Activated CD4-positive, alpha-beta memory T cell treated with anti-CD3 and anti-CD28 coated beads, Interleukin-2, amount 10 ng/mL, durations not matched to agents 7 days and 5 days (primary cell): ENCODE data around the gene TMED7. TPM values are rescaled to one million over a fixed set of nuclear protein-coding genes. Genes with fewer than 3 reads are reported as not detected.

Experiments
- CTCF ChIA-PET: fragments of 350-600 bp; sonication (Branson Sonifier 250); formaldehyde crosslinking; loops from one replicate; lab custom pipeline; 2021; ENCODE audit warnings: antibody characterized with exemption, inconsistent platforms; lab: Charles Lee
- POLR2A ChIA-PET: fragments of 350-600 bp; sonication (Branson Sonifier 250); formaldehyde crosslinking; loops from one replicate; lab custom pipeline; 2021; ENCODE audit warnings: antibody characterized with exemption; lab: Charles Lee
- DNase-seq: peaks from one replicate; pipeline ENCODE4 v3.0.0-alpha.2; 2020
- H3K27ac Mint-ChIP-seq: one replicate; pipeline ENCODE4 v1.8.0; 2021; ENCODE audit warnings: mild to moderate bottlenecking, mixed read lengths
- H3K27me3 Mint-ChIP-seq: one replicate; pipeline ENCODE4 v1.8.0; 2021; ENCODE audit warnings: mixed read lengths
- H3K36me3 Mint-ChIP-seq: one replicate; pipeline ENCODE4 v1.8.0; 2021; ENCODE audit warnings: low read depth, mixed read lengths
- H3K4me1 Mint-ChIP-seq: one replicate; pipeline ENCODE4 v1.8.0; 2021; ENCODE audit warnings: mixed read lengths
- H3K4me3 Mint-ChIP-seq: one replicate; pipeline ENCODE4 v1.8.0; 2021; ENCODE audit warnings: mild to moderate bottlenecking, mixed read lengths
- H3K9me3 Mint-ChIP-seq: one replicate; pipeline ENCODE4 v1.8.0; 2021; ENCODE audit warnings: mixed read lengths
- total RNA-seq, 2 experiments: library from RNA; stranded (reverse); gene quantifications; one replicate each; pipeline ENCODE4 v1.2.3, GENCODE V29; 2021

TMED7 gene
- total RNA-seq, 2 experiments from 2014 or later, result 52.7 to 55.6 TPM

DNA sequence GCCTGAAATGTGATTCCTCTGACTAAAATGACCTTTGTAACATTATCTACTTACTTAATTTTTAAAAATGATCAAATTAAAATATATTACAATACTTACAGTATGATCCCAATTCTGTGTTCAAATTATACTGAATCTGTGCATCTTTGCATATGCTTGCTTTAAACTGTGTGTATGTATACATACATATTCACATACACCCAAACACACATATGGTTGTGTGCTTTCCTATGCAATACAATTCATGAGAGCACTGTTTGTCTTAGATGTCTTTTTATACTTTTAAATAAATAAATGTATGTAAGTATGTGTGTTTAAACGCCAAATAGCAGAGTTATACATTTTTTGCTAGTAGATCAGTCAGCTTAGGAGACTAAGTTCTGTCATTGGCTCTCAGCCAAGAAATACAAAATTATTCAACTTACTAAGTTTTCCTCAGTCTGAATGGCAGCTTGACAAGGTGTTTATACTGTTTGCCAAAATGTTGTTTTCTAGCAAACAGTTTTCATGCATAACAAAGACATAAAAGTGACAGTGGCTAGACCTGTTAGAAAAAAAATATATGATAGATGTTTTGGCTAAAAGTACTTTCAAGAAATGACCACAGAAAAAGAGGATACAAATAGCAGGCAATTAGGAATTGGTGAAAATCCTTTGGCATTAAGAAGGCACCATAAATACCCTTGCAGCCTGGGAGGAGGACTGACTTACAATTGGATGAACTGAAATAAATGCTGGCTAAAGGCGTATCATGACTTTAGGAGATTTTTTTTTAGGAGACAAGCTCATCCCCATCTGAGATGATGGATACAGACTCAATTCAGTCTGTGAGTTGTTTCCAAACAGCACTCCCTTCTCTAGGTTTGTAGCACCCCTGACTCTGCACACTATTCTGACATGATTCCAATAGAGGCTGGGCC is 31.4 kb downstream of the TMED7 start:
- H3K9me3 Mint-ChIP-seq, result no peaks in the 10 kb centered on the region
- POLR2A ChIA-PET, result no interaction called here
- peaks cover under 1% of the 10 kb centered on the region for H3K4me1 Mint-ChIP-seq
- no peak overlapping the region for H3K4me3 Mint-ChIP-seq
- CTCF ChIA-PET, result no interaction called here
- H3K27ac Mint-ChIP-seq, result no peak overlapping the region
- H3K36me3 Mint-ChIP-seq, result no peaks in the 10 kb centered on the region
- no peak for DNase-seq
- H3K27me3 Mint-ChIP-seq, result no peaks in the 10 kb centered on the region

- ChIA-PET POLR2A (no interaction called here), CTCF (interaction anchor here (0.7 to 2.3 kb wide), 3 partner anchors 14 to 280 kb away, joined by 3 to 7 read pairs (median 3); no protein-coding TSS in a partner anchor)
- no peaks in the 10 kb centered on the region for H3K9me3 Mint-ChIP-seq
Observed at GRCh38 chr5:115589043-115589442, 36.8 kb downstream of the TMED7 start.

GRCh38 chr5:115588640-115589039 is 37.2 kb downstream of the TMED7 start:
- no peaks in the 10 kb centered on the region for H3K9me3 Mint-ChIP-seq
- DNase-seq, result no peak
- ChIA-PET POLR2A (no interaction called here), CTCF (interaction anchor here (1.3 to 2.3 kb wide), 3 partner anchors 11 to 279 kb away, joined by 3 to 8 read pairs (median 7); no protein-coding TSS in a partner anchor)
- no peaks in the 10 kb centered on the region for H3K27me3 Mint-ChIP-seq
- no peak overlapping the region for H3K27ac Mint-ChIP-seq
- no peaks in the 10 kb centered on the region for H3K36me3 Mint-ChIP-seq
- H3K4me3 Mint-ChIP-seq, result no peak overlapping the region
- H3K4me1 Mint-ChIP-seq, result no peaks in the 10 kb centered on the region

More at GRCh38 chr5:115589043-115589442, 36.8 kb downstream of the TMED7 start:
- no peak for DNase-seq
- Mint-ChIP-seq H3K27ac (no peak overlapping the region), H3K4me1 (no peaks in the 10 kb centered on the region), H3K4me3 (no peak overlapping the region), H3K27me3 (no peaks in the 10 kb centered on the region), H3K36me3 (no peaks in the 10 kb centered on the region)

DNA sequence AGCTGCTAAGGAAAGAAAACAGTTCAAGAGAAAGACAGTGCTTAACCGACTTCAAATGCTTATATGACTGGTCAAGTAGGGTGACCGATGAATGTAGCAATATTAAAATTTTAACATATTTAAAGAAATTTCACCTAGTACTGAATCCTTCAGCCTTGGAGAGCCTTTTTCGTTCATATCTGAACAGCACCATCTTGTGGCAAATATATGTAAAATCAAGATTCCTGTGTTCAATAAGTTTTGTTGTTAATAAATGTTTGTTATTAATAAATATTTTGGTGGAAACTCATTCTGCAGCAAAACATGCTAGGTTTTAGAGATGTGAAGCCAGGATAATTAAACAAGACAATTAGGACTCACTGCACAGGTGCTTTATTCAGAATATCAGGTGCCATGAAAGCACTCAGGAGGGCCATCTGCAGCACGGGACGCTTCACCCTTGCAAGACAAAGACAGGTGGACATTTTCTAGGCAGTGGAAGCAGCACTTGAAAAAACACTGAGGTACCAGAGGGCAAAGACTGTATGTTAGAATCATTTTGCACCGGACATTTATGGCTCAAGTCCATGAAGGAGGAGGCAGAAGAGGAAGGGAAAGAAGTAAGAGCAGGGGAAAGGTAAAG is 39.2 kb downstream of the TMED7 start:
- Mint-ChIP-seq H3K9me3 (no peaks in the 10 kb centered on the region), H3K36me3 (no peaks in the 10 kb centered on the region), H3K27me3 (no peaks in the 10 kb centered on the region), H3K4me1 (no peaks in the 10 kb centered on the region), H3K4me3 (no peak overlapping the region), H3K27ac (no peak overlapping the region)
- DNase-seq, result no peak
- CTCF ChIA-PET, result interaction anchor here (1.8 kb wide), 1 partner anchor 277 kb away, joined by 8 read pairs; no protein-coding TSS in a partner anchor
- POLR2A ChIA-PET, result no interaction called here

GRCh38 chr5:115585265-115585664 is 40.6 kb downstream of the TMED7 start:
- H3K27ac Mint-ChIP-seq, result no peak overlapping the region
- no peak for DNase-seq
- no peaks in the 10 kb centered on the region for H3K9me3 Mint-ChIP-seq
- no peaks in the 10 kb centered on the region for H3K4me1 Mint-ChIP-seq
- ChIA-PET CTCF (interaction anchor here (1.0 kb wide), 1 partner anchor 276 kb away, joined by 3 read pairs; no protein-coding TSS in a partner anchor), POLR2A (no interaction called here)
- no peaks in the 10 kb centered on the region for H3K36me3 Mint-ChIP-seq
- H3K4me3 Mint-ChIP-seq, result no peak overlapping the region
- H3K27me3 Mint-ChIP-seq, result no peaks in the 10 kb centered on the region

GRCh38 chr5:115584501-115584900 is 41.3 kb downstream of the TMED7 start:
- H3K4me3 Mint-ChIP-seq, result no peak overlapping the region
- H3K27ac Mint-ChIP-seq, result no peak overlapping the region
- no peaks in the 10 kb centered on the region for H3K36me3 Mint-ChIP-seq
- ChIA-PET POLR2A (no interaction called here), CTCF (interaction anchor here (1.0 kb wide), 1 partner anchor 276 kb away, joined by 3 read pairs; no protein-coding TSS in a partner anchor)
- H3K4me1 Mint-ChIP-seq, result no peaks in the 10 kb centered on the region
- H3K27me3 Mint-ChIP-seq, result no peaks in the 10 kb centered on the region
- no peaks in the 10 kb centered on the region for H3K9me3 Mint-ChIP-seq
- DNase-seq, result no peak

DNA sequence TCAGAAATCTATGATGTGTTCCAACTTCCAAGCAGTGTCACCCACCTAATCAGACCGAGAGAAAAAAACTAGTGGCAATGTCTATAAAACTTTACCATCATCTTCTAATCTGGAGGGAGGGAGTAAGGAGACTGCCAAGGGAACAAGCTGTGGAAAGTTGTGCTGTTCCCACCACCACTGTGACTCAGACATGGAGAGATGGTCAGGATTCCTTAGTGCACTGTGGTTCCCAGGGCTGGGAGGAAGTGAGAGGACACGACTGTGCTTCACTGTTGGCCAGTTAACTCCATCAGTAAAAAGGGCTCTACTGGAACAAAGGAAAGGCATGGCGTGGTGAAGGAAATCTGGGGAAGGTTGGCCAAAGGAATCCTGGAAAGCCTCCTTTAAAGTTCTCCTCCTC is 42.4 kb downstream of the TMED7 start:
- no peaks in the 10 kb centered on the region for H3K9me3 Mint-ChIP-seq
- CTCF ChIA-PET, result interaction anchor here (0.7 kb wide), 1 partner anchor 40 kb away, joined by 3 read pairs; no protein-coding TSS in a partner anchor
- no peaks in the 10 kb centered on the region for H3K4me1 Mint-ChIP-seq
- DNase-seq, result no peak
- no peak overlapping the region for H3K27ac Mint-ChIP-seq
- POLR2A ChIA-PET, result no interaction called here
- no peaks in the 10 kb centered on the region for H3K27me3 Mint-ChIP-seq
- no peaks in the 10 kb centered on the region for H3K36me3 Mint-ChIP-seq
- H3K4me3 Mint-ChIP-seq, result no peak overlapping the region

GRCh38 chr5:115580941-115581340 is 44.9 kb downstream of the TMED7 start:
- no peaks in the 10 kb centered on the region for H3K4me1 Mint-ChIP-seq
- POLR2A ChIA-PET, result interaction anchor here (1.4 kb wide), 1 partner anchor 14 kb away, joined by 4 read pairs; no protein-coding TSS in a partner anchor
- no peak overlapping the region for H3K4me3 Mint-ChIP-seq
- H3K27me3 Mint-ChIP-seq, result no peaks in the 10 kb centered on the region
- H3K9me3 Mint-ChIP-seq, result no peaks in the 10 kb centered on the region
- DNase-seq, result no peak
- H3K36me3 Mint-ChIP-seq, result no peaks in the 10 kb centered on the region
- CTCF ChIA-PET, result interaction anchor here (1.1 kb wide), 1 partner anchor 10 kb away, joined by 3 read pairs; no protein-coding TSS in a partner anchor
- no peak overlapping the region for H3K27ac Mint-ChIP-seq

DNA sequence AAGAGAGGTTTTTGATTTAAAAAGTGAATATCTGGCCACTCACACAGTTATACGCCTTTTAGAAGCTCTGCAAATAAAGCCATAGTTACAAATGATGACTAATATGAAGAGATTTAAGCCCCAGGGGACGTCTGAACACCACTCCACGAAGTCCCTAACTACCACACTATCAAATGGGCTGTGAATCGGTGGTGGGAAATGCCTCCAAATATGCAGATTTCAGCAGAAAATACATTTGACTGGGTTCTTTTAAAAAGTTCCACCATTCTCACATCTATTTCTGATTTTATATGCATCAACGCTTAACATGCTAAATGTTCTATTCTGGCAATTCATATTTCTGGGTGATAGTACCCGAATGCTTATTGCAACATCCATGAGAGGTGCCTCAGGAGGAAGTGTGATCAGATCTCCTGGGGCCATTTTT is 46.1 kb downstream of the TMED7 start:
- Mint-ChIP-seq H3K36me3 (no peaks in the 10 kb centered on the region), H3K4me3 (no peak overlapping the region), H3K4me1 (no peaks in the 10 kb centered on the region), H3K27ac (no peak overlapping the region), H3K9me3 (no peaks in the 10 kb centered on the region), H3K27me3 (peaks cover 1% of the 10 kb centered on the region)
- ChIA-PET CTCF (no interaction called here), POLR2A (no interaction called here)
- no peak for DNase-seq

GRCh38 chr5:115579216-115579615 is 46.6 kb downstream of the TMED7 start:
- H3K36me3 Mint-ChIP-seq, result no peaks in the 10 kb centered on the region
- no peak overlapping the region for H3K4me3 Mint-ChIP-seq
- peaks cover 2% of the 10 kb centered on the region for H3K4me1 Mint-ChIP-seq
- ChIA-PET POLR2A (no interaction called here), CTCF (no interaction called here)
- no peak for DNase-seq
- peaks cover 3% of the 10 kb centered on the region for H3K27me3 Mint-ChIP-seq
- no peak overlapping the region for H3K27ac Mint-ChIP-seq
- H3K9me3 Mint-ChIP-seq, result no peaks in the 10 kb centered on the region

GRCh38 chr5:115578657-115579056 is 47.2 kb downstream of the TMED7 start:
- Mint-ChIP-seq H3K4me1 (peaks cover 2% of the 10 kb centered on the region), H3K27ac (no peak overlapping the region), H3K36me3 (no peaks in the 10 kb centered on the region), H3K4me3 (no peak overlapping the region), H3K27me3 (peaks cover 5% of the 10 kb centered on the region), H3K9me3 (no peaks in the 10 kb centered on the region)
- ChIA-PET CTCF (no interaction called here), POLR2A (no interaction called here)
- no peak for DNase-seq

DNA sequence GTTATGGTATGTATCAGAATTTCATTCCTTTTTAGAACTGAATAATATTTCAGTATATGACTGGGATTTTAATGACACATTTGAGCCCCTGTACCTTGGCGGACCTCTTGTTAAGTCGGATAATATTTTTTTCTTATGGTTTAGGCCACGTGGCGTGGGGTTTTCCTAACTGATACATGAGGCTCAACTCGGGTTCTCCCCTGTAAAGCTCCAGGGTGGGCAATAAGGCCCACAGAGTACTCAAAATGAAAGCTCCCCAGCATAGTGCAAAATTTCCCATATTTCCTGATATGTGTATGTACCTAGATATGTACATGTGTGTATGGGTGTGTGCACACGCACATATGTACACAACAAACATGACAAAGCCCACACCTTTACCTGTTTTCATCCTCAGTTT is 48.1 kb downstream of the TMED7 start:
- ChIA-PET POLR2A (interaction anchor here (0.6 kb wide), 1 partner anchor 241 kb away, joined by 4 read pairs; no protein-coding TSS in a partner anchor), CTCF (interaction anchor here (0.6 to 6.2 kb wide), 4 partner anchors 10 to 428 kb away, joined by 3 to 149 read pairs (median 3); no protein-coding TSS in a partner anchor)
- Mint-ChIP-seq H3K27ac (no peak overlapping the region), H3K36me3 (no peaks in the 10 kb centered on the region), H3K27me3 (peaks cover 6% of the 10 kb centered on the region), H3K9me3 (no peaks in the 10 kb centered on the region), H3K4me3 (no peak overlapping the region), H3K4me1 (peaks cover 2% of the 10 kb centered on the region)
- no peak for DNase-seq

GRCh38 chr5:115577329-115577728 is 48.5 kb downstream of the TMED7 start:
- Mint-ChIP-seq H3K9me3 (no peaks in the 10 kb centered on the region), H3K27ac (no peak overlapping the region), H3K36me3 (no peaks in the 10 kb centered on the region), H3K27me3 (peaks cover 10% of the 10 kb centered on the region), H3K4me3 (no peak overlapping the region), H3K4me1 (peaks cover 2% of the 10 kb centered on the region)
- ChIA-PET CTCF (interaction anchor here (0.6 to 6.2 kb wide), 4 partner anchors 11 to 429 kb away, joined by 3 to 149 read pairs (median 3); no protein-coding TSS in a partner anchor), POLR2A (interaction anchor here (0.6 kb wide), 1 partner anchor 241 kb away, joined by 4 read pairs; no protein-coding TSS in a partner anchor)
- DNase-seq, result no peak
